SK-N-SH (cell line): ENCODE results near the gene TRPM8. TPM values are rescaled to one million over a fixed set of nuclear protein-coding genes. Genes with fewer than 3 reads are reported as not detected.

Source experiments
- CTCF ChIA-PET: fragments of 300-600, 350-600 bp; formaldehyde crosslinking; extraction: SDS; loops from one replicate; lab custom pipeline; 2021; lab: Yijun Ruan, JAX
- POLR2A ChIA-PET: fragments of 350-600 bp; sonication (Branson Sonifier 250); formaldehyde crosslinking; extraction: SDS; loops from one replicate; lab custom pipeline; 2020; ENCODE audit warnings: antibody characterized with exemption, inconsistent platforms; lab: Yijun Ruan, JAX
- DNase-seq: peaks from one replicate; pipeline ENCODE4 v3.0.0; 2012
- H2AFZ ChIP-seq: fragments of 200-600 bp; sonication (generic); 2 replicates; pipeline ENCODE4 v1.8.1; 2016; ENCODE audit warnings: antibody characterized with exemption, mild to moderate bottlenecking, low read depth
- H3F3A ChIP-seq: fragments of 200-600 bp; sonication (generic); replicated peaks from 2 replicates; pipeline ENCODE3; 2016; ENCODE audit warnings: antibody characterized with exemption, mild to moderate bottlenecking; ENCODE audit not compliant: insufficient read depth
- H3K27ac ChIP-seq, 2 experiments: fragments of 200-500 bp in 1 of 2; fragments of 200-600 bp in 1 of 2; sonication (Bioruptor generic) in 1 of 2; sonication (generic), shearing (Covaris generic) in 1 of 2; 2 replicates each; pipeline versions ENCODE4 v1.5.1 to v1.6.1; 2014 to 2016; ENCODE audit warnings: low read depth in 2 of 2, inconsistent platforms in 1 of 2, low read length in 1 of 2, mild to moderate bottlenecking in 1 of 2, mixed read lengths in 1 of 2
- H3K27me3 ChIP-seq: fragments of 200-600 bp; sonication (generic), shearing (Covaris generic); 2 replicates; pipeline ENCODE4 v1.6.1; 2016; ENCODE audit warnings: mixed run types; ENCODE audit not compliant: insufficient read depth
- H3K36me3 ChIP-seq, 2 experiments: fragments of 200-500 bp in 1 of 2; fragments of 200-600 bp in 1 of 2; sonication (Bioruptor generic) in 1 of 2; sonication (generic) in 1 of 2; replicated peaks in 1 of 2; 2 replicates each; pipeline versions ENCODE3 to v1.5.1; 2014 to 2016; ENCODE audit warnings: low read length in 1 of 2, mild to moderate bottlenecking in 1 of 2; ENCODE audit not compliant: insufficient read depth in 2 of 2, control insufficient read depth in 1 of 2
- H3K4me1 ChIP-seq, 2 experiments: fragments of 200-500 bp in 1 of 2; fragments of 200-600 bp in 1 of 2; sonication (Bioruptor generic) in 1 of 2; sonication (generic), shearing (Covaris generic) in 1 of 2; 2 replicates each; pipeline versions ENCODE4 v1.5.1 to v1.6.1; 2014 to 2016; ENCODE audit warnings: low read depth in 1 of 2, low read length in 1 of 2, mixed run types in 1 of 2; ENCODE audit not compliant: insufficient read depth in 2 of 2, control insufficient read depth in 1 of 2
- H3K4me2 ChIP-seq: fragments of 200-600 bp; sonication (generic), shearing (Covaris generic); 2 replicates; pipeline ENCODE4 v1.6.1; 2017; ENCODE audit warnings: mixed run types
- H3K4me3 ChIP-seq, 2 experiments: fragments of 200-500 bp in 1 of 2; fragments of 200-600 bp in 1 of 2; sonication (Bioruptor generic) in 1 of 2; sonication (generic), shearing (Covaris generic) in 1 of 2; 2 replicates each; pipeline versions ENCODE4 v1.5.1 to v1.8.1; 2014 to 2016; ENCODE audit warnings: low read depth in 2 of 2, inconsistent platforms in 1 of 2, low read length in 1 of 2, mild to moderate bottlenecking in 1 of 2, mixed read lengths in 1 of 2, moderate library complexity in 1 of 2
- H3K79me2 ChIP-seq: fragments of 200-600 bp; sonication (generic); 2 replicates; pipeline ENCODE4 v1.8.1; 2017; ENCODE audit warnings: mild to moderate bottlenecking; ENCODE audit not compliant: insufficient read depth
- H3K9ac ChIP-seq: fragments of 200-600 bp; sonication (generic); 2 replicates; pipeline ENCODE4 v1.6.1; 2017; ENCODE audit warnings: mixed run types
- H3K9me2 ChIP-seq: fragments of 200-600 bp; sonication (generic); 2 replicates; pipeline ENCODE4 v1.6.1; 2017; ENCODE audit warnings: mixed run types
- H3K9me3 ChIP-seq: fragments of 200-600 bp; sonication (generic); 2 replicates; pipeline ENCODE4 v1.6.1; 2017; ENCODE audit warnings: mixed run types, mild to moderate bottlenecking, moderate library complexity
- H4K20me1 ChIP-seq: fragments of 200-600 bp; sonication (generic); 2 replicates; pipeline ENCODE4 v1.6.1; 2017; ENCODE audit warnings: mild to moderate bottlenecking, mixed run types; ENCODE audit not compliant: insufficient read depth
- CHD2 ChIP-seq: fragments of 150-350 bp; IDR thresholded peaks from 2 replicates; pipeline ENCODE4 v1.6.1; 2018; ENCODE audit warnings: low read length; ENCODE audit not compliant: partially characterized antibody
- EP300 ChIP-seq, 2 experiments: IDR thresholded peaks; 2 replicates each; pipeline versions ENCODE4 v1.4.0 to v1.6.1; 2012; ENCODE audit warnings: borderline replicate concordance in 1 of 2, low read depth in 1 of 2, low read length in 1 of 2
- FOSL2 ChIP-seq: IDR thresholded peaks from 2 replicates; pipeline ENCODE4 v1.4.0; 2012; ENCODE audit warnings: low read depth, mild to moderate bottlenecking, moderate library complexity, borderline replicate concordance
- FOXJ3 ChIP-seq: sonication (generic); formaldehyde crosslinking; IDR thresholded peaks from 2 replicates; pipeline ENCODE4 v1.5.1; 2020; ENCODE audit warnings: mild to moderate bottlenecking, missing genetic modification reagents
- JUND ChIP-seq: IDR thresholded peaks from 2 replicates; pipeline ENCODE4 v1.4.0; 2012
- MEF2A ChIP-seq: IDR thresholded peaks from 2 replicates; pipeline ENCODE4 v1.4.0; 2012; ENCODE audit warnings: low read depth, borderline replicate concordance
- MXI1 ChIP-seq: IDR thresholded peaks from 2 replicates; pipeline ENCODE4 v1.6.1; 2012; ENCODE audit warnings: mild to moderate bottlenecking, low read depth, low read length, improper control_type of control experiment
- PBX3 ChIP-seq: IDR thresholded peaks from 2 replicates; pipeline ENCODE4; 2012
- RCOR1 ChIP-seq: fragments of 150-350 bp; IDR thresholded peaks from 2 replicates; pipeline ENCODE4 v1.6.1; 2017; ENCODE audit warnings: antibody characterized with exemption, low read length
- SMC3 ChIP-seq: IDR thresholded peaks from 2 replicates; pipeline ENCODE4 v1.6.1; 2012; ENCODE audit warnings: low read depth, low read length, improper control_type of control experiment
- TEAD4 ChIP-seq: IDR thresholded peaks from 2 replicates; pipeline ENCODE4 v1.4.0; 2012; ENCODE audit warnings: mild to moderate bottlenecking, borderline replicate concordance; ENCODE audit not compliant: insufficient read depth
- YY1 ChIP-seq: IDR thresholded peaks from 2 replicates; pipeline ENCODE4 v1.4.0; 2012; ENCODE audit warnings: low read depth, mild to moderate bottlenecking
- WGBS: methylation state at CpG from one replicate; pipeline ENCODE4 v1.1.6; 2017; ENCODE audit warnings: low lambda C conversion rate; 5-methylcytosine and 5-hydroxymethylcytosine counted together
- polyA plus RNA-seq, 3 experiments: library from polyadenylated mRNA; depleted of rRNA; stranded (reverse); fragments of >200 nt; gene quantifications; 2 replicates each; pipeline ENCODE4 v1.2.3, GENCODE V29; 2012
- TF ChIP-seq, protein P1 (sequence below): IDR thresholded peaks from 2 replicates; pipeline ENCODE4 v1.4.0; 2012; ENCODE audit warnings: low read depth, borderline replicate concordance
- TF ChIP-seq, protein P2 (sequence below): fragments of 150-350 bp; IDR thresholded peaks from 2 replicates; pipeline ENCODE4 v1.6.1; 2016; ENCODE audit warnings: mild to moderate bottlenecking, low read depth, low read length
- TF ChIP-seq, protein P3 (sequence below): IDR thresholded peaks from 2 replicates; pipeline ENCODE4 v1.4.0; 2012; ENCODE audit warnings: low read depth
- TF ChIP-seq, protein P4 (sequence below): fragments of 200-600 bp; sonication (generic); IDR thresholded peaks from 2 replicates; pipeline ENCODE4 v1.6.1; 2017; ENCODE audit warnings: antibody characterized with exemption, mild to moderate bottlenecking, moderate library complexity

The TRPM8 gene
- polyA plus RNA-seq, 1 of the 3 experiments (the other 2 are of a cell fraction) = 0.85 TPM

- H3K27me3 ChIP-seq = no peaks in the 10 kb centered on the region
- H2AFZ ChIP-seq = no peak overlapping the region
- no peak overlapping the region for H3K27ac ChIP-seq
- no peaks in the 10 kb centered on the region for H4K20me1 ChIP-seq
- ChIA-PET CTCF (no interaction called here), POLR2A (no interaction called here)
- WGBS = 79% methylated on average over 4 of the region's 4 CpGs
- H3K9me3 ChIP-seq = no peaks in the 10 kb centered on the region
- no peaks in the 10 kb centered on the region for H3K9me2 ChIP-seq
- H3F3A ChIP-seq = peaks cover 27% of the 10 kb centered on the region
- H3K4me3 ChIP-seq = no peak overlapping the region
- TF ChIP-seq, protein P1, sequence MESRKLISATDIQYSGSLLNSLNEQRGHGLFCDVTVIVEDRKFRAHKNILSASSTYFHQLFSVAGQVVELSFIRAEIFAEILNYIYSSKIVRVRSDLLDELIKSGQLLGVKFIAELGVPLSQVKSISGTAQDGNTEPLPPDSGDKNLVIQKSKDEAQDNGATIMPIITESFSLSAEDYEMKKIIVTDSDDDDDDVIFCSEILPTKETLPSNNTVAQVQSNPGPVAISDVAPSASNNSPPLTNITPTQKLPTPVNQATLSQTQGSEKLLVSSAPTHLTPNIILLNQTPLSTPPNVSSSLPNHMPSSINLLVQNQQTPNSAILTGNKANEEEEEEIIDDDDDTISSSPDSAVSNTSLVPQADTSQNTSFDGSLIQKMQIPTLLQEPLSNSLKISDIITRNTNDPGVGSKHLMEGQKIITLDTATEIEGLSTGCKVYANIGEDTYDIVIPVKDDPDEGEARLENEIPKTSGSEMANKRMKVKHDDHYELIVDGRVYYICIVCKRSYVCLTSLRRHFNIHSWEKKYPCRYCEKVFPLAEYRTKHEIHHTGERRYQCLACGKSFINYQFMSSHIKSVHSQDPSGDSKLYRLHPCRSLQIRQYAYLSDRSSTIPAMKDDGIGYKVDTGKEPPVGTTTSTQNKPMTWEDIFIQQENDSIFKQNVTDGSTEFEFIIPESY = no peak
- TF ChIP-seq, protein P2, sequence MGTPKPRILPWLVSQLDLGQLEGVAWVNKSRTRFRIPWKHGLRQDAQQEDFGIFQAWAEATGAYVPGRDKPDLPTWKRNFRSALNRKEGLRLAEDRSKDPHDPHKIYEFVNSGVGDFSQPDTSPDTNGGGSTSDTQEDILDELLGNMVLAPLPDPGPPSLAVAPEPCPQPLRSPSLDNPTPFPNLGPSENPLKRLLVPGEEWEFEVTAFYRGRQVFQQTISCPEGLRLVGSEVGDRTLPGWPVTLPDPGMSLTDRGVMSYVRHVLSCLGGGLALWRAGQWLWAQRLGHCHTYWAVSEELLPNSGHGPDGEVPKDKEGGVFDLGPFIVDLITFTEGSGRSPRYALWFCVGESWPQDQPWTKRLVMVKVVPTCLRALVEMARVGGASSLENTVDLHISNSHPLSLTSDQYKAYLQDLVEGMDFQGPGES = no peak
- TF ChIP-seq MXI1 = no peak
- TF ChIP-seq TEAD4 = no peak
- TF ChIP-seq YY1 = no peak
- no peak for TF ChIP-seq EP300 (IDR thresholded peaks at IDR 0.05; ENCODE audit: borderline replicate concordance in 1 of 2, low read depth in 1 of 2, low read length in 1 of 2)
- TF ChIP-seq, protein P3, sequence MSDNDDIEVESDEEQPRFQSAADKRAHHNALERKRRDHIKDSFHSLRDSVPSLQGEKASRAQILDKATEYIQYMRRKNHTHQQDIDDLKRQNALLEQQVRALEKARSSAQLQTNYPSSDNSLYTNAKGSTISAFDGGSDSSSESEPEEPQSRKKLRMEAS = no peak
- TF ChIP-seq MEF2A = no peak
- TF ChIP-seq PBX3 = no peak
- TF ChIP-seq, protein P4, sequence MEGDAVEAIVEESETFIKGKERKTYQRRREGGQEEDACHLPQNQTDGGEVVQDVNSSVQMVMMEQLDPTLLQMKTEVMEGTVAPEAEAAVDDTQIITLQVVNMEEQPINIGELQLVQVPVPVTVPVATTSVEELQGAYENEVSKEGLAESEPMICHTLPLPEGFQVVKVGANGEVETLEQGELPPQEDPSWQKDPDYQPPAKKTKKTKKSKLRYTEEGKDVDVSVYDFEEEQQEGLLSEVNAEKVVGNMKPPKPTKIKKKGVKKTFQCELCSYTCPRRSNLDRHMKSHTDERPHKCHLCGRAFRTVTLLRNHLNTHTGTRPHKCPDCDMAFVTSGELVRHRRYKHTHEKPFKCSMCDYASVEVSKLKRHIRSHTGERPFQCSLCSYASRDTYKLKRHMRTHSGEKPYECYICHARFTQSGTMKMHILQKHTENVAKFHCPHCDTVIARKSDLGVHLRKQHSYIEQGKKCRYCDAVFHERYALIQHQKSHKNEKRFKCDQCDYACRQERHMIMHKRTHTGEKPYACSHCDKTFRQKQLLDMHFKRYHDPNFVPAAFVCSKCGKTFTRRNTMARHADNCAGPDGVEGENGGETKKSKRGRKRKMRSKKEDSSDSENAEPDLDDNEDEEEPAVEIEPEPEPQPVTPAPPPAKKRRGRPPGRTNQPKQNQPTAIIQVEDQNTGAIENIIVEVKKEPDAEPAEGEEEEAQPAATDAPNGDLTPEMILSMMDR = no peak
- TF ChIP-seq FOXJ3 (CRISPR knock-in tag) = no peak
- TF ChIP-seq JUND = no peak
- TF ChIP-seq RCOR1 = no peak
- TF ChIP-seq CHD2 = no peak
- no peak for TF ChIP-seq SMC3
- TF ChIP-seq FOSL2 = no peak
- no peak overlapping the region for H3K4me2 ChIP-seq
- H3K4me1 ChIP-seq = peaks cover 0 to 5% of the 10 kb centered on the region in 2 experiments; a peak in 1 of 4 replicates
- no peaks in the 10 kb centered on the region for H3K79me2 ChIP-seq
- no peaks in the 10 kb centered on the region for H3K36me3 ChIP-seq
- DNase-seq = no peak
- no peak overlapping the region for H3K9ac ChIP-seq
Observed at GRCh38 chr2:234048049-234048448, 130.9 kb downstream of the TRPM8 start.
